Thoracic aorta (tissue), 2 donors: ENCODE data around the gene ASTN2. TPM values are rescaled to one million over a fixed set of nuclear protein-coding genes. Genes with fewer than 3 reads are reported as not detected.

Source experiments
- ATAC-seq: fragments of 150-250 bp; one replicate; pipeline ENCODE4 v1.8.0; 2017; ENCODE audit warnings: low read depth; ENCODE audit not compliant: insufficient number of reproducible peaks, low FRiP score
- DNase-seq: peaks from one replicate; pipeline ENCODE4 v3.0.0-alpha.2; 2020; ENCODE audit warnings: low spot score
- H3K27ac ChIP-seq, 2 donors: fragments of 200-600 bp; sonication (generic); 1 replicate in 1 of 2; 2 replicates in 1 of 2; pipeline ENCODE4 v1.5.1; 2016; ENCODE audit warnings: mild to moderate bottlenecking in 2 of 2, moderate library complexity in 2 of 2
- H3K27me3 ChIP-seq: fragments of 200-600 bp; sonication (generic); replicated peaks from 2 replicates; pipeline ENCODE4 v1.6.0; 2016; ENCODE audit warnings: mild to moderate bottlenecking; ENCODE audit not compliant: insufficient read depth
- H3K36me3 ChIP-seq: fragments of 200-600 bp; sonication (generic); one replicate; pipeline ENCODE4 v1.5.1; 2016
- H3K4me1 ChIP-seq, 2 donors: fragments of 200-600 bp; sonication (generic); 1 replicate in 1 of 2; 2 replicates in 1 of 2; pipeline versions ENCODE4 v1.5.1 to v1.6.0; 2016; ENCODE audit warnings: low read depth in 2 of 2, mild to moderate bottlenecking in 1 of 2; ENCODE audit not compliant: control insufficient read depth in 1 of 2
- H3K4me3 ChIP-seq: fragments of 200-600 bp; sonication (generic); 2 replicates; pipeline ENCODE4 v1.5.1; 2016; ENCODE audit warnings: mild to moderate bottlenecking
- H3K9me3 ChIP-seq: fragments of 200-600 bp; sonication (generic); 2 replicates; pipeline ENCODE4 v1.5.1; 2016
- CTCF ChIP-seq: fragments of 200-600 bp; sonication (generic); IDR thresholded peaks from one replicate; pipeline ENCODE4 v1.5.1; 2019; ENCODE audit warnings: antibody characterized with exemption
- total RNA-seq, 2 donors: library from RNA; depleted of rRNA; stranded (reverse); fragments of >200 nt; gene quantifications; one replicate each; pipeline versions ENCODE4 v1.1.0 to v1.2.3, GENCODE V29; 2016

The ASTN2 gene
- total RNA-seq, 2 donors from 2014 or later: 6.8 to 7.1 TPM

DNA sequence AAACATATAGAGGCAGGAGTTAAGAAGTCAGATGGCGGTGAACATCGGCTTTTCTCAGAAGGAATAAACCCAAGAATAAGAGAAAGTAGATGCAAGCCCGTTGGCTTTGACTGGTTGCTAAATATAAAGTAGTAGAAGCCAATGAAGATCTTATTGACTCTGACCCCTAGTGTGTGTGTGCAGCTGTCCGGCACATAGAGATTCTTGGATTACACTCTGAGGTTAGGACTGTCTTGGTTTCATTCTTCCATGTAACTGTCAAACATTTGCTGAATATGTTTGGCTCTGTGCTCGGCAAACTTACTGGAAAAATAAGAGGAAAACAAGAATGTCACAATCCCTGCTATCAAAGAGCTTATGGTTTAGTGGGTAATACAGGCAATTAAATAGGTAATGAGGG is 54.9 kb downstream of the ASTN2 start:
- ATAC-seq (no peak), DNase-seq (no peak)
- Histone ChIP-seq H3K4me3 (no peak overlapping the region), H3K9me3 (no peaks in the 10 kb centered on the region), H3K27ac (no peak overlapping the region), H3K4me1 (no peaks in the 10 kb centered on the region), H3K36me3 (no peaks in the 10 kb centered on the region), H3K27me3 (no peaks in the 10 kb centered on the region)
- no peak for TF ChIP-seq CTCF

- Histone ChIP-seq H3K27me3 (no peaks in the 10 kb centered on the region), H3K9me3 (no peaks in the 10 kb centered on the region), H3K4me1 (no peaks in the 10 kb centered on the region), H3K27ac (no peak overlapping the region), H3K4me3 (no peak overlapping the region), H3K36me3 (no peaks in the 10 kb centered on the region)
- no peak for TF ChIP-seq CTCF
- ATAC-seq (no peak), DNase-seq (no peak)
These were observed 59.3 kb downstream of the ASTN2 start for GRCh38 chr9:117355542-117355941.

DNA sequence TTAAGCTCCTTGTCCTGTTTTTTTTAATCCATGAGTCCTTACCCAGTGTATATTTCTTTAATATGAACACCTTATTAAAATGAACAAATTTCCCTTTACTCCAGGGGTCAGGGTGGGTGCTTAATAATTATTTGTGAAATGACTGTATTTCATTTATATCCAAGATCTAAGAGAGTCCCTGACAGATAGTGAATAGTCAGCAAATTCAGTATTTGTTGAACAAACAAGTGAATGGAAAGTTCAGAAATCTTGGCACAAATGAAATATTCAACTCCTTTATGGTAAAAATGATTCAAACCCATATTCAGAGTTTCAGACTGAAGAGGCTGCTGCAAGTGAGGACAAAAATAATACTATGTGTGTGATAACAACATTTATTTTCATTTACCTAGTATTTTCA is 59.9 kb downstream of the ASTN2 start:
- no peak overlapping the region for H3K27ac ChIP-seq
- TF ChIP-seq CTCF: no peak
- no peak for ATAC-seq
- no peaks in the 10 kb centered on the region for H3K9me3 ChIP-seq
- H3K36me3 ChIP-seq: no peaks in the 10 kb centered on the region
- no peak overlapping the region for H3K4me3 ChIP-seq
- no peak for DNase-seq
- no peaks in the 10 kb centered on the region for H3K4me1 ChIP-seq
- H3K27me3 ChIP-seq: no peaks in the 10 kb centered on the region

GRCh38 chr9:117354244-117354847 is 60.5 kb downstream of the ASTN2 start:
- Histone ChIP-seq H3K4me1 (no peaks in the 10 kb centered on the region), H3K9me3 (no peaks in the 10 kb centered on the region), H3K4me3 (no peak overlapping the region), H3K27ac (no peak overlapping the region), H3K27me3 (no peaks in the 10 kb centered on the region), H3K36me3 (no peaks in the 10 kb centered on the region)
- DNase-seq (no peak), ATAC-seq (no peak)
- TF ChIP-seq CTCF: no peak

DNA sequence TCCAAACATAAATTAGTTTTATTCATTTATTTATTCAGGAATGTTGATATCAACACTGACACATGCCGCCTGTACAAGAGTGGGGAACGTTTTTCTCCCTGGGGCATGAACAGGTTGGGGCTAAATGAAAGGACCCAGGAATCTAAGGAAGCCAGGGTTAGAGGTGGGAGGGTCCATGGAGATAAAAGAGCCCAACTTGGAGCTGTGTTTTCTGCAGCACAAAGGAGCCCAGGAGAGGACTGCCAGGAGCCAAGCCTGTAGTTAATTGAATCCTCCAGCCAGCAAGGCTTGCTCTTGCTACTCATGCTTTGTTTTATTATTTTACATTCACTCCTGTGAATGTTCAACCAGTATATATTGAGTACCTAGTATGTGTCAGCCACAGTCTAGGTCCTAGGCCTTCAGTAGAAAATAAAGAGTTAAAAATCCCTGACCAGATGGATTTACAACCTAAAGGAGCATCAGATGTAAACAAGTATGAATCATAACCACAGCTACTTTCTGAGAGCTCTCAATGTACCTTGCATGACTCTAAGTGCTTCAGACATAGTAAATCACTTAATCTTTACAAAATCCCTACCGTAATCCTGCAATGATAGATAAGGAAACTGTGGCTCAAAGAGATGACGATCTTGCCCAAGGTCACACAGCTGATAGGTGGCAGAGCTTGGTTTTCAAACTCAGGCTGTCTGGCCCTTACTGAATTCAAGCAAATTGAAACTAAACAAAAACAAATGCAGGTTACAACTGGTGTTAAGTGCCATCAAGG is 69.8 kb downstream of the ASTN2 start:
- H3K27ac ChIP-seq: no peak overlapping the region
- H3K4me3 ChIP-seq: no peak overlapping the region
- no peaks in the 10 kb centered on the region for H3K27me3 ChIP-seq
- H3K36me3 ChIP-seq: no peaks in the 10 kb centered on the region
- no peaks in the 10 kb centered on the region for H3K9me3 ChIP-seq
- no peaks in the 10 kb centered on the region for H3K4me1 ChIP-seq
- no peak for TF ChIP-seq CTCF
- no peak for DNase-seq
- no peak for ATAC-seq
